HG03460 (cell line): ENCODE measurements around the gene TEX47.

Source experiments
- ATAC-seq: cut with Tn5 transposase; IDR thresholded peaks from one replicate; pipeline ENCODE4 v1.9.1; 2021; ENCODE audit not compliant: unreplicated experiment

Gene TEX47

DNA sequence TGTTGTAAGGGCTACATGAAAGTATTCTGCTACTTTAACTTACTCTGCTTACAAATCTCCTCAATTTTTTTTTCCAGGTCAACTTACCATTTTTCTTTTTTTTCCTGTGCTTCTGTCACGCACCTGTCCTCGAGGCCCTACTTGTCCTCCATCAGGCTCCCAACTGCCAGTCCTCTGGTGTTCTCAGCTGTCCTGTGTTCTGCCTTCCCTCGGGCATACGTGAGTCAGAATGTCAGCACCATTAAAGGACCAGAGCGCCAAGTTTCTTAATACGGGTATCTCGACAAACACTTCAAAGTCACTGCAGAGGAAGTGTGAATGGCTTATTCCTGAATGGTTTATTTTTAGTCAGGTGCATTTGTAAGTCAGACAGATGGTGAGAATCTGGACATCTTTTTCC is at the start of gene TEX47:
Gene TEX47, minus strand, starts transcription at position 185 of the 400 bp plus-strand sequence. CDS start 795 bp downstream, outside the sequence.
- ATAC-seq, result no peak

- ATAC-seq, result no peak
Observed at GRCh38 chr7:88845091-88845490, 49.6 kb upstream of the TEX47 start.

- ATAC-seq, result no peak
Observed at GRCh38 chr7:88842201-88842600, 46.7 kb upstream of the TEX47 start.

DNA sequence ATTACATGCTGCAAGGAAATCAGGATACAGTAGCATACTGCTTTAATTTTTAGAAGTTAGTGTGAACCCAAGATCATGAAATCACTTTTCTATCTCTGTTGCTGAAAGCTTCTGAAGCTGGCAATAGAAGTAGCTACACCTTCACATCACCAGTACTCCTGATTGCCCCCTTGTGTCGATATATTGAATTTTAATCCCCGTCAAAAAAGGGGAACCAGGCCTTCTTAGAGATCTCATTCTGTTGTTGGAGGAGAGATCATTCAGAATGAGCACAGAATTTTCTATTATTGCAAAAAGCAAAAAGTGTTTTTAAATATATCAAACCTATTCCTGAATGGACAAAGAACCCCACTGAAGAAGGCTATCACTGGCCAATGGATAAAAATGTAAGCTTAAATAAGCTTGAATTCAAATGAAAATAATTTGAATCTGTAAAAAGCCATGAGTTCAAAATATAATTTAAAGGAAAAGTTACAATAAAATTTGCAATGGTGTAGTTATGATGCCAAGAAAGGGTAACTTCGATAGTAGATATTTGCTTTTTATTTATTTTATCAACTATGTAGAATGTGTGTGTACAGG is 39.7 kb upstream of the TEX47 start:
- ATAC-seq, result peak; percentile 75

DNA sequence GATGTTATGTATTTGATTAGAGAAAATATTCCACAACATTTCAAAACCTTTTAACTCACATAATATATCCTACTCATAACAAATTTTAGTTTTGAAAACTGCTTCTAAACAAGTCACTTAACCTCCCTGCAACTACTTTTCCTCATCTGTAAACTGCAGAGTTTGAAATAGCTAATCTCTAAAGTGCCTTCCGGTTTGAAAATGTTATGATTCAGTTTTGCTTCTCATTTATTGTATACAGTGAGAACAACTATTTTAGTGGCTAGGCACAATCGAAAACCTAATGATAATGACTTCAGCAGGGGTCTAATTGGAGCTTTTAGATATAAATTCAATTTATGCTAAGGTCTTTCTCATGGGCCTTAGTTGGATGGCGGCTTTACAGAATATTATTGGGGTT is 30.7 kb upstream of the TEX47 start:
- ATAC-seq, result no peak

- no peak for ATAC-seq
Observed at GRCh38 chr7:88818552-88818951, 23.0 kb upstream of the TEX47 start.

DNA sequence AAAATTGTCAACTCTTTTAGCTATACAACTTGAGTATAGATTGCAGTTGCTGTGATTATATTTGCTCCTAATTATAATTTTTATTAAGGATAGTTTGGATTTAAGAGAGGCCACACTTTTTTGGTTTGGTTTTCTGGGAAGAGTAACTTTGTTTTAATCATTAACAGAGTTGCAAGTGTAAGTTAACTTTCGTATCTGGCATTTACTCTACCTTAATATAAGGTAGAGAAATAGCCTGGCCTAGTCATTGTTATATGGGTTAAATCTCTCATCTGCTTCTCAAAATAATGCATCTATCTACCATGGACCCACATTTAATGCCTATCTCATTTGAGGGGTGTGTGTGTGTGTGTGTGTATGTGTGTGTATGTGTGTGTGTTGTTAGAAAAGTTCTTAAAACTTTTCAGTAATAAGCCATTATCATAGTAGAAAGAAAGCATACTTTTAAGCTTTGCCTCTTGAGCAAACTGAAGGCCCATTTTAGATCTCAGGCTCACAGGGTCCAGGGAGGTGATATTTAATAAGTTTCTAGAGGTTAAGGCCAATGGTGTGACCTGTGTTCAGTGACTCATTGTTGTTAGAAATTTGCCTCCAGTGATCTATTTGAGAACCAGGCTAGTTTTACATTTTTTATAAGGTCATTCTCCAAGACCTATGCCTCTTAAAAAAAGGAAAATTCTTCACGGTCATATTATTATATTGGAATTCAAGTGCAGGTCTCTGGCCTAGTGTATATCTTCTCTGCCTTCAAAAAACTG is 10.9 kb upstream of the TEX47 start:
- no peak for ATAC-seq

- ATAC-seq, result no peak
Observed at GRCh38 chr7:88801046-88801445, 5.5 kb upstream of the TEX47 start.

GRCh38 chr7:88792361-88792760 is 3.2 kb downstream of the TEX47 start:
- no peak for ATAC-seq

- ATAC-seq, result no peak
Observed at GRCh38 chr7:88791891-88792290, 3.6 kb downstream of the TEX47 start.

DNA sequence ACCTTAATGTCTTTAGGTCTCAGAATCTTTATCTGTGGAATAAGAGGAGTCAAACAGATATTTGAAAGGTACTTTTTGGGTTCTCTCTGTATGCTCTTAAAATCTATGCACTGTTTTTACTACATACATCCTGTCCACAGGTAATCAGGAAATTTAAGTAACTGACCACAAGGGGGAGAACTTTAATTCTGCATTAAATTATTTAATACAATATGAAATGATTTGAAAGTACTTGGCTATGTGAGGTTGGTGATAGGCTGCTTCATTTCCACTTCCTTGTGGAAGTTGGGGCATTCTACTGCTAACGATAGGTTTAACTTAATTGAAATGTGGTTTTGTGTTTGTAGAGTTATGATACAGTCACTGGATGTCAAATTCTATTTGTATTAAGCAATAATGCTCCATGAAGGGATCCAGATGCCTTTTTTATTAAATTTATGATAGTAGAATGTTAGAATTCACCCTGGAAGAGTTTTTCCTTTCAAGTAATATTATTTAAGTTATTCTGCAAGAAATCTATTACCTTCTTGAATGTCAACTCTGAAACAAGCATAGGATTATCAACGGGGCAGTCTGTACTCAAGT is 6.0 kb downstream of the TEX47 start:
- no peak for ATAC-seq

- ATAC-seq, result no peak
Observed at GRCh38 chr7:88787777-88788176, 7.8 kb downstream of the TEX47 start.

DNA sequence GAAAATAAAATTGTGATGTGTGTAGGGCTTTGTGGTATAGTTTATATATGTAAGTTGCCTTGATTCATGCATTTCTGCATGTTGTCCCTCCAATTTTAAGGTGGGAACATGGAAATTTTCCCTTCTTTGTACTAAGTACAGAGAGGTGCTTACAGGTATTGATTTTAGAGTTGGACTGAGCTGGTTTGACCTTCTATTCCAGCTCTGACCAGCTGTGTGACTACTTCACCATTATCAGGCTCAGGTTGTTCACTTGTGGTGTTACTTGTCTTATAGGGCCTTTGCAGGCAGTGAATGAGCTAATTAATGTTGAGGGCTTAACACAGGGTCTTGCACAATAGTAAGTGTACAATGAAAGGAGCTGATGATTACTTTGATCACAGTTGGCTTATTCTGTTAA is 19.7 kb downstream of the TEX47 start:
- no peak for ATAC-seq

- ATAC-seq, result no peak
Observed at GRCh38 chr7:88772776-88773175, 22.8 kb downstream of the TEX47 start.

- no peak for ATAC-seq
Observed at GRCh38 chr7:88771417-88771816, 24.1 kb downstream of the TEX47 start.

DNA sequence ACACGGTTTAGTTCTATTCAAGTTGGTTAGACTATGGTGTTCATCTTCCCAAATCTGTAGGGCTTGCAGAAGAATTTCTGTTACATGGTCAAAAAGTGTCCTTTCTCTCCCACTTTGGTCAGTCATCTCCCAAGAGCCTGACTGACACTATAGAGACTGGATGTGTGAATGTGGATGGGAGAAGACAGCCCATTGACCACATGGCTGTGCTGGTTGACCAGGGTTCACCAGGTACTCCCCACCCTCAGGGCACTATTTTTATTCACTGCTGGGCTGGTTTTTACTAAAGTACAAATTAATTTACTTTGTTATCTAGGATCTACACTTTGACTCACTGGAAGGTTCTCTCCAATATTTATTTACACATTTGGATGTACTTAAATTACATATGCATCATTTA is 33.8 kb downstream of the TEX47 start:
- no peak for ATAC-seq

GRCh38 chr7:88760136-88760515 is 35.4 kb downstream of the TEX47 start:
- ATAC-seq, result no peak

DNA sequence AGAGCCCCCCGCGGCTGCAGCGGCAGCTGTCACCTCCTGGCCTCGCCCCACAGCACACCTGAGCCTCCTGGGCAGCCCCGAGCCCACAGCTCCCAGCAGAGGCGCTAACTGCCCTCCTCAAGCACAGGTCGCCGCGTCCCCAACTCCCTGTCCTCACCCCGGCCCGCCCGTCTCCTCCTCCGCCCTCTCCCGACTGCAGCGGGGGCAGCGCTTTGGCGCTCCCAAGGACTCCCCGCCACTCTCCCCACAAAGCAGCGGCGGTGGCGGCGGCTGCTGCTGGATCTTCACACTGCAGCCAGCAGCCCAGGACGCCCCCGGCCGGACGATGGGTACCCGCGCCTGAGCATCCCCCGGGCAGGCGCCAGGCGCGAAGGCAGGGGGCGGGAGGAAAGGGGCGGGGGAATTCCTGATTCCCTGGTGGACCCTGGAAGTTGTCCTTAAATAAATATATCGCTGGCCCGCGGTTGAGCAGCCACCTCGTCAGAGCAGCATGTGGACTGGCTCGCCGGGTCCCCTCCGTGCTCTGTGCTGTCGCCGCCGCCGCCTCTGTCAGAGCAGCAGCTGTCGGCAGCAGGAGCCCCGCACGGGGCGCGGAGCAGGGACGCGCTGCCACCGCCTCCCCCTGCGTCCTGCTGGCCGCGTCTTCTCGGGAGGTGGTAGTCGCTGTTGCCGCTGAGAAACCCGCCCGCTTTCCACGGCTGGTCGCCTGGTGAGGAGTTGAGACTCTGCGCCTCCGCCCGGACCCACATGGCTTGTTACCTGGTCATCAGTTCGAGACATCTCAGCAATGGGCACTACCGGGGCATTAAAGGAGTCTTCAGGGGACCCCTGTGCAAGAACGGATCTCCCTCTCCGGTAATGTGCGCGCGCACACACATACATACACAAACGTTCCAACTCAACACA is 36.1 kb downstream of the TEX47 start, which contains the start of gene ZNF804B:
Gene ZNF804B, plus strand, starts transcription at position 471 of the 906 bp plus-strand sequence. Its CDS starts 277 bp downstream, at position 748.
- ATAC-seq, result no peak

DNA sequence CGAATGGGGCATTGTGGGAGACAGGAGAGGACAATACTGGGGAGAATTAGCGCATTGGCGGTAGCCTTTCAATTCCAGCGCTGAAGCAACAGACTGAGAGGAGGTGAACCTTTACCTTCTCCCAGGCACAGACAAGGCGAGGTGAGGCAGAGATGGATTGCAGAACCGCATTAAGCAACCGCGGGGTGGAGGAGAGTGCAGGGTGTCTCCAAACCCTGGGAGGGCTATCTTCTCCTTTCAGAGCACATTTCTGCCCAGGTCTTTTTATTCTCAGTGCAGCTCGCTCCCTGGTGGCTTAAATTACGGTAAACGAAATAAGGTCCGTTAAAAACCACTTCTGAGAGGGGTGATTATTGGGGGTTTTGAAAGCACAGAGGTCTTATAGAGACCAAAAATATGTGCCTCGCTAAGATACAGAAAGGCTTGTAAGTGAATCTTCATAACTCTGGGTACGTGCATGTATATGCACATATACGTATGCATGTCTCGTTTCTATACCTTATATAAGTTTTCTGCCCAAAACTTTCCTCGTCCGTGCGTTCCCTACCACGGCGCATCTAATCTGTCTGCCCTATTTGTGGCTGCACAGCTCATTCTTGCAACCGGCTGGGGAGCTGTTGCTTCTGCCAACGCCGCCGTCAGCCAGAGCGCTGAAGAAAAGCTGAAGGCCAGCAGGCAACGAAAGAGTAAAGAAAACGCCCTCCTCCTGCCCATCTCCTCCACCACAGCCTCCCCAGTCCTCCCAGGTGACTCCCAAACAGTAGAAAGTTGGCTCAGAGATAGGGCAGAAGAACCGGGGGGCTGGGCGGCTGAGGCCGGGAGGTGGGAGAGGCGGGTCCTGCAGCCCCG is 36.9 kb downstream of the TEX47 start:
- no peak for ATAC-seq

DNA sequence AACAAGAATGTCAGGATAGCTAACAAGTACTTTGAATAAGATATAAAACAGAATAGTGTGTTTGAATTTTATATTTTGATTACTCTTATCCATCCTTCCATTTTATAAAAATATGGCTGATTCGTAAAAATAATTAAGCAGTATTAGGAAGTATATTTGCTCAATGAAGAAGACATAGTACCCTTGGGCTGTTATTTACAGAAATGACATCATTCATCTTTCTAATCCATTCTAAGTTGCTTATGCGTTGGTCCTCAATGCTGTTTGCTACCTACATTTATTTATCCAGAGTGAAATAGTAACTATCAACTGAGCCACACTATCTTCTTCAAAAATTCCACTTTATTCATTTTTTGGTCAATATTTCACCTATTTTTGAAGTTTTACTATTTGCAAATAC is 38.2 kb downstream of the TEX47 start:
- no peak for ATAC-seq
